Measurements from ENCODE around the gene YAP1.

The YAP1 gene

GRCh38 chr11:102276783-102277182 lies 166.5 kb downstream of the YAP1 start:
- peak; percentile 53 for ATAC-seq
- TF ChIP-seq TOX (CRISPR knock-in tag; IDR thresholded peaks at IDR 0.05; ENCODE audit: borderline replicate concordance) (no peak), CSDC2 (CRISPR knock-in tag; IDR thresholded peaks at IDR 0.05) (no peak), BACH2 (CRISPR knock-in tag; IDR thresholded peaks at IDR 0.05; ENCODE audit: borderline replicate concordance) (no peak), ZFP3 (CRISPR knock-in tag; IDR thresholded peaks at IDR 0.05) (no peak), PPARA (CRISPR knock-in tag; IDR thresholded peaks at IDR 0.05; ENCODE audit: borderline replicate concordance) (no peak), ESRRG (CRISPR knock-in tag; IDR thresholded peaks at IDR 0.05) (no peak), RARB (CRISPR knock-in tag; IDR thresholded peaks at IDR 0.05) (no peak), ISL1 (CRISPR knock-in tag; IDR thresholded peaks at IDR 0.05) (no peak), ARNTL (CRISPR knock-in tag; IDR thresholded peaks at IDR 0.05; ENCODE audit: borderline replicate concordance, low read depth) (no peak), POU6F1 (CRISPR knock-in tag; IDR thresholded peaks at IDR 0.05; ENCODE audit: borderline replicate concordance, low read depth) (no peak), PATZ1 (CRISPR knock-in tag; IDR thresholded peaks at IDR 0.05; ENCODE audit: borderline replicate concordance) (no peak), SNAI2 (CRISPR knock-in tag; IDR thresholded peaks at IDR 0.05) (no peak), CSRNP3 (CRISPR knock-in tag; IDR thresholded peaks at IDR 0.05) (no peak), ZC3H10 (CRISPR knock-in tag; IDR thresholded peaks at IDR 0.05) (no peak), ZNF70 (CRISPR knock-in tag; IDR thresholded peaks at IDR 0.05) (no peak), GLIS3 (CRISPR knock-in tag; IDR thresholded peaks at IDR 0.05) (no peak), OSR1 (CRISPR knock-in tag; IDR thresholded peaks at IDR 0.05) (no peak), TSHZ2 (CRISPR knock-in tag; IDR thresholded peaks at IDR 0.05) (no peak), ZNF565 (CRISPR knock-in tag; conservative IDR thresholded peaks at IDR 0.05; ENCODE audit: low read depth) (no peak), ZFP30 (CRISPR knock-in tag; IDR thresholded peaks at IDR 0.05) (no peak)

- peak; percentile 13; the same call in 1 of the 3 replicates for ATAC-seq
- no peak for TF ChIP-seq ZNF565 (CRISPR knock-in tag; conservative IDR thresholded peaks at IDR 0.05; ENCODE audit: low read depth)
- no peak for TF ChIP-seq TOX (CRISPR knock-in tag; IDR thresholded peaks at IDR 0.05; ENCODE audit: borderline replicate concordance)
- TF ChIP-seq ZC3H10 (CRISPR knock-in tag; IDR thresholded peaks at IDR 0.05) = no peak
- no peak for TF ChIP-seq ESRRG (CRISPR knock-in tag; IDR thresholded peaks at IDR 0.05)
- no peak for TF ChIP-seq CSDC2 (CRISPR knock-in tag; IDR thresholded peaks at IDR 0.05)
- TF ChIP-seq RARB (CRISPR knock-in tag; IDR thresholded peaks at IDR 0.05) = no peak
- TF ChIP-seq CSRNP3 (CRISPR knock-in tag; IDR thresholded peaks at IDR 0.05) = no peak
- no peak for TF ChIP-seq PATZ1 (CRISPR knock-in tag; IDR thresholded peaks at IDR 0.05; ENCODE audit: borderline replicate concordance)
- TF ChIP-seq GLIS3 (CRISPR knock-in tag; IDR thresholded peaks at IDR 0.05) = no peak
- no peak for TF ChIP-seq TSHZ2 (CRISPR knock-in tag; IDR thresholded peaks at IDR 0.05)
- TF ChIP-seq POU6F1 (CRISPR knock-in tag; IDR thresholded peaks at IDR 0.05; ENCODE audit: borderline replicate concordance, low read depth) = no peak
- TF ChIP-seq ZFP3 (CRISPR knock-in tag; IDR thresholded peaks at IDR 0.05) = no peak
These were observed 169.5 kb downstream of the YAP1 start for GRCh38 chr11:102279641-102280170.

Data from SK-N-SH treated with all-trans-retinoic acid at 6 μM for 48 hours (cell line).